ENCODE data around the gene DCPS. TPM values are rescaled to one million over a fixed set of nuclear protein-coding genes. Genes with fewer than 3 reads are reported as not detected.

DCPS gene
- total RNA-seq, 1 experiment from 2014 or later: 25.6 TPM

DNA sequence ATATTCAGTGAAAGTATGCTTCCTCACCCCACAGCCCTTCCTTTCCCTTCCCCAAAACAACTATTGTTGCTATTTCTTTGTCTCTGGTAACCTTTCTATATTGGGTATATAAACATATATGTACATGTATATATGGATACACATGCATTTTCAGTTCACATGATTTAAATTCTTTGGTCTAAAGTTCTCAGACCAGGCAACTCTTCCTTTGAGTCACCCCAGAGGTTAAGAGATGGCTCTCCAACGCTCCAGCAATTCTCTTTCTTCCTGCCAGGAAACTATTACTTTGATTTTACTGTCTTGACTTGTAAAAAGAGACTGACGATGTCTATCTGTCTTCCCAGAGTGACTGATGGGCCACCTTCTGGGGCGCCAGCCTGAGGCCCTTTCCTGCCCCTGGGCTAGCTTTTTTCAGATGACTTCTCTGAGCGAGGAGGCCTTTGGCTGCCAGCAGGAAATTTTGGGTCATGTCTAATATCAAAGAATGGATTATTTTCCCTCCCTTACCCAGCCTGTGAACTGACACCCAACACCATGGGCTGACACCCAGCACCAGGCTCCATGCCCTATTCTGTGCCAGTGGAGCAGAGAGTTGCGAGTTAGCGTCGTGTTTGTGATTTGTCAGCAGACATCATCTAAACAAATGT is 37.2 kb downstream of the DCPS start:
- no peaks in the 10 kb centered on the region for H3K27me3 ChIP-seq (ENCODE audit: insufficient read depth, low read length)
- ChIA-PET CTCF (no interaction called here), RAD21 (ENCODE audit: low non-redundant PET in 1 of 2, low total read pairs in 2 of 2, uncharacterized antibody in 2 of 2, unreplicated experiment in 2 of 2) (no interaction called here), POLR2A (no interaction called here)
- H2AFZ ChIP-seq (ENCODE audit: low read depth, low read length, poor library complexity, severe bottlenecking): no peak overlapping the region
- H3K9ac ChIP-seq (ENCODE audit: low read length): peak overlapping the region; percentile 28; the same call in 1 of the 2 replicates
- ATAC-seq (no peak), DNase-seq (ENCODE audit: low read depth, low spot score) (no peak)
- no peaks in the 10 kb centered on the region for H4K20me1 ChIP-seq (ENCODE audit: insufficient read depth)
- no peaks in the 10 kb centered on the region for H3K9me2 ChIP-seq (ENCODE audit: insufficient read depth)
- no peak for TF ChIP-seq SRF (IDR thresholded peaks at IDR 0.05; ENCODE audit: low read depth)
- TF ChIP-seq EGR1 (IDR thresholded peaks at IDR 0.05; ENCODE audit: low read depth): no peak
- TF ChIP-seq FOSL1 (IDR thresholded peaks at IDR 0.05; ENCODE audit: low read depth): no peak
- TF ChIP-seq CEBPB (IDR thresholded peaks at IDR 0.05; ENCODE audit: low read depth): no peak
- TF ChIP-seq ZFX (IDR thresholded peaks at IDR 0.05): no peak
- no peak for TF ChIP-seq POLR2A (IDR thresholded peaks at IDR 0.05; ENCODE audit: borderline replicate concordance, extremely low read depth, insufficient read depth, insufficient read length)
- no peak for TF ChIP-seq JUND (IDR thresholded peaks at IDR 0.05)
- TF ChIP-seq YY1 (IDR thresholded peaks at IDR 0.05; ENCODE audit: extremely low read depth, insufficient replicate concordance, low read depth, low read length): no peak
- TF ChIP-seq SP1 (IDR thresholded peaks at IDR 0.05; ENCODE audit: low read depth): no peak
- TF ChIP-seq, protein P1, sequence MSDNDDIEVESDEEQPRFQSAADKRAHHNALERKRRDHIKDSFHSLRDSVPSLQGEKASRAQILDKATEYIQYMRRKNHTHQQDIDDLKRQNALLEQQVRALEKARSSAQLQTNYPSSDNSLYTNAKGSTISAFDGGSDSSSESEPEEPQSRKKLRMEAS (IDR thresholded peaks at IDR 0.05): no peak
- TF ChIP-seq, protein P2, sequence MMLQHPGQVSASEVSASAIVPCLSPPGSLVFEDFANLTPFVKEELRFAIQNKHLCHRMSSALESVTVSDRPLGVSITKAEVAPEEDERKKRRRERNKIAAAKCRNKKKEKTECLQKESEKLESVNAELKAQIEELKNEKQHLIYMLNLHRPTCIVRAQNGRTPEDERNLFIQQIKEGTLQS (IDR thresholded peaks at IDR 0.05): no peak
- TF ChIP-seq, protein P3, sequence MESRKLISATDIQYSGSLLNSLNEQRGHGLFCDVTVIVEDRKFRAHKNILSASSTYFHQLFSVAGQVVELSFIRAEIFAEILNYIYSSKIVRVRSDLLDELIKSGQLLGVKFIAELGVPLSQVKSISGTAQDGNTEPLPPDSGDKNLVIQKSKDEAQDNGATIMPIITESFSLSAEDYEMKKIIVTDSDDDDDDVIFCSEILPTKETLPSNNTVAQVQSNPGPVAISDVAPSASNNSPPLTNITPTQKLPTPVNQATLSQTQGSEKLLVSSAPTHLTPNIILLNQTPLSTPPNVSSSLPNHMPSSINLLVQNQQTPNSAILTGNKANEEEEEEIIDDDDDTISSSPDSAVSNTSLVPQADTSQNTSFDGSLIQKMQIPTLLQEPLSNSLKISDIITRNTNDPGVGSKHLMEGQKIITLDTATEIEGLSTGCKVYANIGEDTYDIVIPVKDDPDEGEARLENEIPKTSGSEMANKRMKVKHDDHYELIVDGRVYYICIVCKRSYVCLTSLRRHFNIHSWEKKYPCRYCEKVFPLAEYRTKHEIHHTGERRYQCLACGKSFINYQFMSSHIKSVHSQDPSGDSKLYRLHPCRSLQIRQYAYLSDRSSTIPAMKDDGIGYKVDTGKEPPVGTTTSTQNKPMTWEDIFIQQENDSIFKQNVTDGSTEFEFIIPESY (IDR thresholded peaks at IDR 0.05; ENCODE audit: extremely low read depth, insufficient replicate concordance, low read length): no peak
- no peak for TF ChIP-seq POLR2AphosphoS5 (IDR thresholded peaks at IDR 0.05; ENCODE audit: low read depth, low read length)
- TF ChIP-seq, protein P4, sequence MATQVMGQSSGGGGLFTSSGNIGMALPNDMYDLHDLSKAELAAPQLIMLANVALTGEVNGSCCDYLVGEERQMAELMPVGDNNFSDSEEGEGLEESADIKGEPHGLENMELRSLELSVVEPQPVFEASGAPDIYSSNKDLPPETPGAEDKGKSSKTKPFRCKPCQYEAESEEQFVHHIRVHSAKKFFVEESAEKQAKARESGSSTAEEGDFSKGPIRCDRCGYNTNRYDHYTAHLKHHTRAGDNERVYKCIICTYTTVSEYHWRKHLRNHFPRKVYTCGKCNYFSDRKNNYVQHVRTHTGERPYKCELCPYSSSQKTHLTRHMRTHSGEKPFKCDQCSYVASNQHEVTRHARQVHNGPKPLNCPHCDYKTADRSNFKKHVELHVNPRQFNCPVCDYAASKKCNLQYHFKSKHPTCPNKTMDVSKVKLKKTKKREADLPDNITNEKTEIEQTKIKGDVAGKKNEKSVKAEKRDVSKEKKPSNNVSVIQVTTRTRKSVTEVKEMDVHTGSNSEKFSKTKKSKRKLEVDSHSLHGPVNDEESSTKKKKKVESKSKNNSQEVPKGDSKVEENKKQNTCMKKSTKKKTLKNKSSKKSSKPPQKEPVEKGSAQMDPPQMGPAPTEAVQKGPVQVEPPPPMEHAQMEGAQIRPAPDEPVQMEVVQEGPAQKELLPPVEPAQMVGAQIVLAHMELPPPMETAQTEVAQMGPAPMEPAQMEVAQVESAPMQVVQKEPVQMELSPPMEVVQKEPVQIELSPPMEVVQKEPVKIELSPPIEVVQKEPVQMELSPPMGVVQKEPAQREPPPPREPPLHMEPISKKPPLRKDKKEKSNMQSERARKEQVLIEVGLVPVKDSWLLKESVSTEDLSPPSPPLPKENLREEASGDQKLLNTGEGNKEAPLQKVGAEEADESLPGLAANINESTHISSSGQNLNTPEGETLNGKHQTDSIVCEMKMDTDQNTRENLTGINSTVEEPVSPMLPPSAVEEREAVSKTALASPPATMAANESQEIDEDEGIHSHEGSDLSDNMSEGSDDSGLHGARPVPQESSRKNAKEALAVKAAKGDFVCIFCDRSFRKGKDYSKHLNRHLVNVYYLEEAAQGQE (IDR thresholded peaks at IDR 0.05; ENCODE audit: low read depth): no peak
- TF ChIP-seq EZH2phosphoT487 (IDR thresholded peaks at IDR 0.05; ENCODE audit: borderline replicate concordance): no peak
- no peak for TF ChIP-seq ELF1 (IDR thresholded peaks at IDR 0.05; ENCODE audit: borderline replicate concordance, low read depth)
- no peaks in the 10 kb centered on the region for H3K9me3 ChIP-seq (ENCODE audit: control insufficient read depth in 1 of 2, insufficient read depth in 1 of 2, low read depth in 1 of 2, low read length in 2 of 2)
- intact Hi-C loops (cut with micrococcal nuclease): no loop called here
- no TSS peak for BruUV-seq (replicated peaks)
- peaks cover 27 to 39% of the 10 kb centered on the region in 2 experiments for H3K4me1 ChIP-seq (ENCODE audit: control insufficient read depth in 1 of 2, insufficient read depth in 2 of 2, low read length in 2 of 2)
- no peaks in the 10 kb centered on the region for H3K36me3 ChIP-seq (ENCODE audit: control insufficient read depth in 1 of 2, insufficient read depth in 2 of 2, low read length in 2 of 2)
- H3K4me2 ChIP-seq (ENCODE audit: low read length): peak overlapping the region; percentile 70
- no peaks in the 10 kb centered on the region for H3K79me2 ChIP-seq (ENCODE audit: insufficient read depth, low read length)
- H3K4me3 ChIP-seq (replicated peaks in 1 of 2; ENCODE audit: low read depth in 1 of 2, low read length in 2 of 2): no peak overlapping the region
- H3K27ac ChIP-seq (ENCODE audit: low read depth, low read length): no peak overlapping the region
